ENCODE data around the gene PAX1.

- TF ChIP-seq CTCF (IDR thresholded peaks at IDR 0.05 in 4 of 5, conservative IDR thresholded peaks at IDR 0.05 in 1 of 5) (no peak), POLR2A (IDR thresholded peaks at IDR 0.05) (no peak)
These were observed 20.4 kb downstream of the PAX1 start for GRCh38 chr20:21725892-21726291.
